Measurements from ENCODE around the gene ZBTB20.

DNA sequence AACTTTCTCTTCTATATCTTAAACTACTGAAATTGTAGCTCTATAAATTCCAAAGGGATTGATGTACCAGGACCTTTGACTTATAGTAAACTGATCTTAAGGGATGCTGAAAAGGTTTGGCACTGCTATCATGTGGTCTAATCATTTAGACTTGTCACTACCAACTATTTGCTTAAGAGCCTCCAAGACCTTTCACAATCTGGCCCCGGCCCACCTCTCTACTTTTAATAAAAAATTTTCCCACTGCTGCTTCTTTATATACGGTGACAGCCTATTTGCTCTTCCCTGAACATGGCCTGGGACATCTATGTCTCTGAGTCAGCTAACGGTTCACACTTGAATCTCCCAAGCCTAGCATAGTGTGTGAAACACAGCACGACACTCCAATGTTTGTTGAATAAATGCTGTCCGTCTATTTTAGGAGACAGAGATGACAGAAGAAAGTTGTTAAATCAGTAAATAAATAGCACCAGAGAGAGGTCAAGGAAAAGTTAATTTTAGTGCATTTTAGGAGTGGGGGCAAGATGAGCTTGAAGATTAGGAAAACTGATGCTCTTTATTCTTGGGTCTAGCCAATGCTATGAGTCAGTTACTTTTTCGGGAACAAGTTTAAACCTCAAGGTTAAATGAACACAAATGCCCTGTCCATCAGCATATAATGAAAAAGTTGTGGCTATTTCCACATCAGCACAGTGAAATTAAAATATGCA lies 640.3 kb downstream of the ZBTB20 start:
- TF ChIP-seq, protein P1, sequence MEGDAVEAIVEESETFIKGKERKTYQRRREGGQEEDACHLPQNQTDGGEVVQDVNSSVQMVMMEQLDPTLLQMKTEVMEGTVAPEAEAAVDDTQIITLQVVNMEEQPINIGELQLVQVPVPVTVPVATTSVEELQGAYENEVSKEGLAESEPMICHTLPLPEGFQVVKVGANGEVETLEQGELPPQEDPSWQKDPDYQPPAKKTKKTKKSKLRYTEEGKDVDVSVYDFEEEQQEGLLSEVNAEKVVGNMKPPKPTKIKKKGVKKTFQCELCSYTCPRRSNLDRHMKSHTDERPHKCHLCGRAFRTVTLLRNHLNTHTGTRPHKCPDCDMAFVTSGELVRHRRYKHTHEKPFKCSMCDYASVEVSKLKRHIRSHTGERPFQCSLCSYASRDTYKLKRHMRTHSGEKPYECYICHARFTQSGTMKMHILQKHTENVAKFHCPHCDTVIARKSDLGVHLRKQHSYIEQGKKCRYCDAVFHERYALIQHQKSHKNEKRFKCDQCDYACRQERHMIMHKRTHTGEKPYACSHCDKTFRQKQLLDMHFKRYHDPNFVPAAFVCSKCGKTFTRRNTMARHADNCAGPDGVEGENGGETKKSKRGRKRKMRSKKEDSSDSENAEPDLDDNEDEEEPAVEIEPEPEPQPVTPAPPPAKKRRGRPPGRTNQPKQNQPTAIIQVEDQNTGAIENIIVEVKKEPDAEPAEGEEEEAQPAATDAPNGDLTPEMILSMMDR (IDR thresholded peaks at IDR 0.05) = no peak
- TF ChIP-seq POLR2A (IDR thresholded peaks at IDR 0.05) = no peak

All from thyroid gland (tissue), 4 donors.